ENCODE results near the gene AQP2. TPM values are rescaled to one million over a fixed set of nuclear protein-coding genes. Genes with fewer than 3 reads are reported as not detected.

AQP2 gene
- total RNA-seq, 1 donor from 2014 or later = not detected

GRCh38 chr12:49903700-49904423 is 46.7 kb upstream of the AQP2 start, which contains the start of gene FAIM2:
Gene FAIM2, minus strand, starts transcription at chr12:49903900. Its CDS starts 108 bp downstream, at chr12:49903792.
- no peaks in the 10 kb centered on the region for H3K36me3 Mint-ChIP-seq (ENCODE audit: low read depth)
- DNase-seq (ENCODE audit: low spot score) = peak; percentile 74
- H3K4me1 Mint-ChIP-seq (ENCODE audit: low read depth) = peaks cover 9% of the 10 kb centered on the region
- TF ChIP-seq CTCF (IDR thresholded peaks at IDR 0.05) = no peak
- H3K4me3 Mint-ChIP-seq (ENCODE audit: unreplicated experiment) = peak within 1 kb of the TSS; percentile 72
- H3K27ac Mint-ChIP-seq (ENCODE audit: unreplicated experiment) = peak within 1 kb of the TSS; percentile 71
- peaks cover 4% of the 10 kb centered on the region for H3K27me3 Mint-ChIP-seq (ENCODE audit: low read depth)
- H3K9me3 Mint-ChIP-seq (ENCODE audit: low read depth) = no peaks in the 10 kb centered on the region

DNA sequence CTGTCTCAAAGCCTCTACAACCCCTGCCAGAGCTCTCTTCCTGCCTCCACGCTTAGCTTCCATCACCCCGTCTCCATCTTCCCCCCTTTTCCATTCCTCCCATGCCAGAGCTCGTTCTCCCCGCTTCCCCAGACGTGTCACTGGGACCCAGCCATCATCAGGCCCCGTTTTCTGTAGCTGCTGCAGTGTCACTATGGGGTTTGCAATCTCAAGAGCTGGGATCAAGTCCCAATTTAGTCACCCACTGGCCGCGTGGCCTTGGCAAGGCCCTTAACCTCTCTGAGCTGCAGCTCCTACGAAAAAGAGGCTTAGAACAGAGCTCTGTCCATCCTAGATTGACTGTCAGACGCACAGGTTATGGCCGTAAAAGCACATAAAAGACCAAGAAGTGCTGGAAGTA is 45.9 kb upstream of the AQP2 start:
- peak; percentile 24 for DNase-seq (ENCODE audit: low spot score)
- Mint-ChIP-seq H3K4me1 (ENCODE audit: low read depth) (peaks cover 16% of the 10 kb centered on the region), H3K27ac (ENCODE audit: unreplicated experiment) (peak overlapping the region; percentile 71), H3K9me3 (ENCODE audit: low read depth) (no peaks in the 10 kb centered on the region), H3K27me3 (ENCODE audit: low read depth) (peaks cover under 1% of the 10 kb centered on the region), H3K36me3 (ENCODE audit: low read depth) (no peaks in the 10 kb centered on the region), H3K4me3 (ENCODE audit: unreplicated experiment) (peak overlapping the region; percentile 72)
- no peak for TF ChIP-seq CTCF (IDR thresholded peaks at IDR 0.05)

DNA sequence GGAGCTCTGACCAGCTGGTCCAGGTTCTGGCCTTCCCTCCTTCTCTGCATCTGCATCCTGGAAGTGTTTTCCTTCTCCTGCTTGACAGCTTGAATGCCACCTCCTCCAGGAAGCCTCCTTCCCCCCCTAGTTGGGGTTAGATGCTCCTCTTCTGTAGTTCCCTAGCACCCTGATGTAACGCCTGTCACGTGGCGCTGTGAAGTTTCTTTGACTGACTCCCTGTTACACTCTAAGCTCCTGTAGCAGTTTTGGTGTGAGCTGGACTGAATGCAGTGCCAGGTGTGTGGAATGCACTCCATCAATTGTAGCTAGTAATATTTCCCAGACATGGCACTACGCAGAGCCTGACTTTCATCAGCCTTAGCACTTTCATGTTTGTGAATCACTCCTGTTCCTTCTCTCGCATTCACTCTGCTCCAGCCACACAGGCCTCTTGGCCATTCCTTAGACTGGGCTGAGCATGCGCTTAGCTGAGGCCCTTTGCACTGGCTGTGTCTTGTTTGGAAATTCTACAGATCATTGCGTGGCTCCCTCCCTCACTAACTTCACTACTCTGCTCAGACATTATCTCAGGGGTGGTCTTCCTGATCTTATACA is 44.7 kb upstream of the AQP2 start:
- peaks cover 26% of the 10 kb centered on the region for H3K4me1 Mint-ChIP-seq (ENCODE audit: low read depth)
- no peak overlapping the region for H3K27ac Mint-ChIP-seq (ENCODE audit: unreplicated experiment)
- DNase-seq (ENCODE audit: low spot score) = peak; percentile 41
- no peak overlapping the region for H3K4me3 Mint-ChIP-seq (ENCODE audit: unreplicated experiment)
- no peaks in the 10 kb centered on the region for H3K27me3 Mint-ChIP-seq (ENCODE audit: low read depth)
- no peaks in the 10 kb centered on the region for H3K9me3 Mint-ChIP-seq (ENCODE audit: low read depth)
- TF ChIP-seq CTCF (IDR thresholded peaks at IDR 0.05) = no peak
- H3K36me3 Mint-ChIP-seq (ENCODE audit: low read depth) = no peaks in the 10 kb centered on the region

DNA sequence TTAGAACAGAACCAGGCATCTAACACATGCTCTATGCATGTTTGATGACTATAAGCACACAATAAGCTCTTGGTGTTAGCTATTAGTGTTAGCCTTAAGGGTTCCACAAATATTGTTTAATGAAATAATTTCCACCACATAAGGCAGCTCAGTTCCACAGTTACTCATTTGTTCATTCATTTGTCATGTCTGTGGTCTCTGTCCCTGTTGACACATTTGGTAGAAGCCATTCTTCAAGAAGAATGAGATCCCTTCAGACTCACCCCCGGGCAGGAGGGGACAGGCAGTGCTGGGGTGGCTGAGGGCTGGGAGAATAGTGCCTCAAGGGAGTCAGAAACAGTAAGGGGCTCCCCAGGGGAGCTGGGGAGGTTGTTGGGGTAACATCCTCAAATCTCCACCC is 43.2 kb upstream of the AQP2 start:
- TF ChIP-seq CTCF (IDR thresholded peaks at IDR 0.05) = no peak
- DNase-seq (ENCODE audit: low spot score) = peak; percentile 53
- Mint-ChIP-seq H3K27ac (ENCODE audit: unreplicated experiment) (no peak overlapping the region), H3K4me3 (ENCODE audit: unreplicated experiment) (no peak overlapping the region), H3K27me3 (ENCODE audit: low read depth) (no peaks in the 10 kb centered on the region), H3K9me3 (ENCODE audit: low read depth) (no peaks in the 10 kb centered on the region), H3K36me3 (ENCODE audit: low read depth) (no peaks in the 10 kb centered on the region), H3K4me1 (ENCODE audit: low read depth) (peaks cover 26% of the 10 kb centered on the region)

- Mint-ChIP-seq H3K36me3 (ENCODE audit: low read depth) (no peaks in the 10 kb centered on the region), H3K4me3 (ENCODE audit: unreplicated experiment) (no peak overlapping the region), H3K9me3 (ENCODE audit: low read depth) (no peaks in the 10 kb centered on the region), H3K27ac (ENCODE audit: unreplicated experiment) (no peak overlapping the region), H3K4me1 (ENCODE audit: low read depth) (peaks cover 23% of the 10 kb centered on the region), H3K27me3 (ENCODE audit: low read depth) (no peaks in the 10 kb centered on the region)
- DNase-seq (ENCODE audit: low spot score) = peak; percentile 52
- TF ChIP-seq CTCF (IDR thresholded peaks at IDR 0.05) = no peak
These were observed 41.2 kb upstream of the AQP2 start for GRCh38 chr12:49909356-49909755.
